GM10847 (cell line): ENCODE data around the gene AGFG1.
"Not testable (repeated sequence)": the region's sequence is repeated elsewhere in the genome, so short reads cannot be mapped to it uniquely, and the experiment has no call there.

Experiments
- POLR2A ChIP-seq: IDR thresholded peaks from 2 replicates; pipeline ENCODE4 v1.6.1; 2011; ENCODE audit not compliant: insufficient read length; ENCODE audit errors: extremely low read depth

The AGFG1 gene

DNA sequence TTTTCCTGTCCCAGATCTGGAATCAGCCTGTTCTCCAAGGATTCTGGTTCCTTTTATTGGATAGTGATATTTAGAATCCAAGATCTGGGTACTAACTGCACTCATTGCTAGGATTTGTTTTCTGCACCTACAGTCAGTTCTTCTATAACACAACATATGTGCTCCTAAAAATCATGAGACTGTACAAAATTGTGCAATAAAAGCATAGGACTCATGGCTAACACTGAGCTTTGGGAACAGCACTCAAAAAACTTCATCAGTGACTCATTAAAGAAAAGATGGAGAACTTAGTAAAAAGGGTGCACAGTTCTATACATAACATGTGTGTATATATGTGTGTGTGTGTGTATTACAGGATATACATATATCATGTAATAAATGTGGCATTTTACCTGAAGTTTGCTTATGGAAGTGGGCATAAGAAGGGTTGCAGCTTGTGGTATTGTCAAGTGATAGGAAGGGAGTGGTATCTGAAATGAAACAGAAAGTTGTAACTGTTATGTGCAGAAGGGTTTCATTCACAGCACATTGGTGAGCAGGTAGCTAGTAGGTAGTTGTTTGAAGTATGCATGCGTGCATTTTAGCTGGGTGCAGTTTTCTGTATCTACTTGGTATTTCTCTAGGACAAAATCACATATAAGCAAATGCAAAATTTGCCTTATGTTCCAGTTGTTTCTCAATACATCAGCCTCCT lies 120.9 kb downstream of the AGFG1 start:
- no peak for TF ChIP-seq POLR2A

DNA sequence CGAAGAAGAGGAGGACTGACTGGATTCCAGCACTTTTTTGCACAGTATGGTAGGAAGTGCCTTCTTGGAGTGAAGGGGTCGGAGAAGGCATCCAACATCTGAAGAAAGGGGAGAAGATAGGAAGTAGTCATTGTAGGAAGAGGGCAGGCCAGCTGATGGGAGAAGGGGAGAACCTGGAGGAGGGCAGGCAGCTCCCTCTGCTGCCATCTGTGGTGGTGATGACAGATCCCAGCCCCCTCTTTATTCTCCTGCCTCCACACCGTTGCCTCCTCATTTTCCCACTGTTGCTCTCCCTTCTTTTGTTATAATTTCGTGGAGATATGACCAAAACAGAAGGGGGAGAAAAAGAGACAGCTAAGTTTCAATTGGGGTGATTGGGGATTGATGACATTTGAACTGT lies 123.8 kb downstream of the AGFG1 start:
- no peak for TF ChIP-seq POLR2A

DNA sequence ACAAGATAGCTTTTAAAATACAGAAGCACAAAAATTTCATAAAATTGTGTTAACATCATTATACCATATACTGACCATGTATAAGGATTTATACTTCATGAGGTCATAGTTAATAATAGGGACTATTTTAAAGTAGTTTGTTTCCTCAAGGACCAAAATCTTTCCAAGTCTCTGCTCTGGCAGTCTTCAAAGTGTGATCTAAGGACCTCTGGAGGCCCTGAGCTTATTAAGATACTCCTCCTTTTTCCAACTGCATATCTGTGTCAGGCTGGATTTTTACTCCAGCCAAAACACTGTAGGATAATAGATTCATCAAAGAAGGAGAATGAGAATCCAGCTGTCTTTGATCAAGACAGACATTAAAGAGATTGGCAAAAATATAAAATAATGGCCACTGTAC lies 125.1 kb downstream of the AGFG1 start:
- TF ChIP-seq POLR2A = no peak

DNA sequence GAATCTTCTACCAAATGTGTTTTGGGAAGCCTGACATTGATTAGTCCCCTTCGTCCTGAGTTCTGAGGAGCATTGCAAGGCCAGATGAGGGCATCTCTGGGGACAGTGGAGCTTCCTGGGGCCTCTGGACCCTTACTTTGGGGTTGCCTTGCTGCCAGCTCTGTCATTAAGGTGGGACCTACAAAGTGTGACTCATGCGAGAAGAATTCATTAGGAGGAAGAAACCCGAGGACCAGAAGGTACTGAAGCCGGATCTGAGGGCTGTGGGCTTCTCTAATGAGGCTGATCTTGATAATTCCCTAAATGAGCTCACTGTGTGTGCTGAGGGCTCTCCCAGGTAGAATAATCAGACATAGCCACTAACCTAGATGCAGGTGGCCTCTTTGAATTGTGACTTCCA lies 126.0 kb downstream of the AGFG1 start:
- no peak for TF ChIP-seq POLR2A

DNA sequence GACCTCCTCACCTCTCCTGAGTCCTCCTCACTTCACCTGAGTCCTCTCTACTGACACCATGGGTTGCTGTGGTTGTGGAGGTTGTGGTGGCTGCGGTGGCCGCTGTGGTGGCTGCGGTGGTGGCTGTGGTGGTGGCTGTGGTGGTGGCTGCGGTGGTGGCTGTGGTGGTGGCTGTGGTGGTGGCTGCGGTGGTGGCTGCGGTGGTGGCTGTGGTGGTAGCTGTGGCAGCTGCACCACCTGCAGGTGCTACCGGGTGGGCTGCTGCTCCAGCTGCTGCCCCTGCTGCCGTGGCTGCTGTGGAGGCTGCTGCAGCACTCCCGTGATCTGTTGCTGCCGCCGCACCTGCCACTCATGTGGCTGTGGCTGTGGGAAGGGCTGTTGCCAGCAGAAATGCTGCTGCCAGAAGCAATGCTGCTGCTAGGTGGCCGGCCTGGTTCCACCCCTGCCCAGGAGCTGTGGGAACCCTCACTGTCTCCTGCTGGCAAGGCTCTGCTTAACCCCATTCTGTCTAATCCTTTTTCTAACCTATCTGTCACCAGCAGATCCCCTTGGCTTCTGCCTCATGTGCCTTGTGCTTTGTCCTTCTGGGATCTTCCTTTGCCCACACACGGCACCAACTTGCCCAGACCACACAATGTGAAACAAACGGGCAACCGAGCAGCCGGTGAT lies 127.0 kb downstream of the AGFG1 start, which contains the start of gene SCYGR2:
Gene SCYGR2 (plus strand): TSS at position 59 of the 669 bp plus-strand sequence. CDS start 0 bp downstream, at position 59.
- not testable (repeated sequence) for TF ChIP-seq POLR2A

DNA sequence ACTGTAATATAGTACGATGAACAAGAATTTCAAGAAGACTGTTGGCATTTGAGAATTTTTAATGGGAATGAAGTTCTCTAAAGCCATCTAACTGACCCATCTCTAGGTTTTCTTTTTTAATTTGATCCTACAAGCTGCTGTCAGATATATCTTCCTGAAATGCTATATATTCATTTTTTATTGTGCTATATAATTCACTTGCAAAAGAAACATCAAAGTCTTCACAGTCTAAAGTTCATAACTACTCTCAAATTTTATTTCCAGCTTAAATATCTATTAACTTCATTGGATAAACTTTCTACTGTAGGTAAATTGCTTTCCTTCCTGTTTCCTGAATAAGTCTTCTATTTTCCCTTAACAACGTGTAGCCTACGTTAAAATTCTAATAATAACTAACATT lies 130.4 kb downstream of the AGFG1 start:
- no peak for TF ChIP-seq POLR2A

DNA sequence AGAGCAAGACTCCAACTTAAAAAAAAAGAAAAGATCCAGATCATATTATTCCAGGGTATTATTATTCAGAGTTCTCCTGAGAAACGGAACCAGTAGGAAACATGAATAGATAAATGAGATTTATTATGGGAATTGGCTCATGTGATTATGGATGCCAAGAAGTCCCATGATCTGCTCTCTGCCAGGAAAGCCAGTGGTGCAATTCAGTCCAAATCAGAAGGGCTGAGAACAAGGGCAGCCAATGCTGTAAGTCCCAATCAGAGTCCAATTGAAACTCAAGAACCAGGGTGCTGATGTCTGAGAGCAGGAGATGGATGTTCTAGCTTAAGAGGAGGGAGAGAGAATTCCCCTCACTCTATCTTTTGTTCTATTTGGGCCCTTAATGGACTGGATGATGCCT lies 134.5 kb downstream of the AGFG1 start:
- TF ChIP-seq POLR2A = no peak

DNA sequence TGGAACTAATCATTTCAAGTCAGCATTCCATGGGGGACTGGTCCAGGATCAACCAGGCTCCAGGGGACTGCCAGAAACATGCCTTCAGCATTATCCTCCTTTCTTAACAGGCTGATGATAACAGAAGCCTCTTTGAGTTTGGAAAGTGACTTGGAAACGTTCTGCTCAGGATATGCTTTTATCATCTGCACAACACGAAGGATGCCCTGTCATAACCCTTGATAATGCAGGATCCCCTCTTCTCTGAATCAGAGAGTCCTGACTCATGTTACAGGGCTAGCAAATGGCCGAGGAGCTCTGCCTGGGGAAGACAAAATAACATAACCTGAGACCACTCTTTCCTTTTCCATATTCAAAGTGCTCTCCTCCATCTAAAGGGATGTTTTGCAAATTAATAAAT lies 136.0 kb downstream of the AGFG1 start:
- TF ChIP-seq POLR2A = no peak

DNA sequence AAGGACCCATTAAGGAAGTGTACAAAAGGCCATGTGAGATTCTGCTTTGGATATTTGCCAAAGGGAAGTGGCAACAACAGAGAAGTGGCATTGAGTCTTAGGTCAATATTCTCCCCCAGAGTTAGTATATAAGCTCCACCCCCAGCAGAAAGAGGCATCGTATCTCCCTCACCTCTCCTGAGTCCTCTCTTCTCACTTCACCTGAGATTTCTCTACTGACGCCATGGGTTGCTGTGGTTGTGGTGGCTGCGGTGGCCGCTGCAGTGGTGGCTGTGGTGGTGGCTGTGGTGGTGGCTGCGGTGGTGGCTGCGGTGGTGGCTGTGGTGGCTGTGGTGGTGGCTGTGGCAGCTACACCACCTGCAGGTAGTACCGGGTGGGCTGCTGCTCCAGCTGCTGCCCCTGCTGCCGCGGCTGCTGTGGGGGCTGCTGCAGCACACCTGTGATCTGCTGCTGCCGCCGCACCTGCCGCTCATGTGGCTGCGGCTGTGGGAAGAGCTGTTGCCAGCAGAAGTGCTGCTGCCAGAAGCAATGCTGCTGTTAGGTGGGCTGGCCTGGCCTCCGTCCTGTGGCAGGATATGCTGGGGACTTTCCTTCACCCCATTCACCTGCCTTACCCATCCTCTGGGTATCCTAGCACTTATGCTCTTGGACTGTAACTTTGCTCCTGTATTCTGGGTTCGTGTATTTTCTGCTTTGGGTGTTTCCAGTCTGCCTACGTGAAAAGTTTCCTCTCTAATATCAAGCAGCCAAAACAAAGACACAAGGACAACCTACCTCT lies 136.8 kb downstream of the AGFG1 start:
- no peak for TF ChIP-seq POLR2A

DNA sequence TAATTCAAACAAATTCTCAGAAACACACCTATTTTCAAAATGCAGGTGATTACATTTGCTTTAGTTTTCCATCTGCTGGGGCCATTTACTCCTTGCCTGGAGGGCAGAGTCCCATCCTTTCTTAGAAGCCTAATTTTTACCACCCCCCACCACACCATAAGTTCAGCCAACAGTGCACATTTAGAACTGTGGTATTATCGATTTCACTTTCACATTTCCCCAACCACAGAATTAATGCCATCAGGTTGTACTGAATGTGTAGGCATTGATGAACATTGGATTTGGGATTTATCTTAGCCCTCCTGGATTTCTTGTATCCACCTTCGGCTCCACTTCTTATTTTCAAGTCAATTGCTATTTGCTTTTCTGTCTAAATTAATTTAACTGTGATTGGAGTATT lies 138.2 kb downstream of the AGFG1 start:
- no peak for TF ChIP-seq POLR2A
